HepG2 (cell line): ENCODE measurements around the gene CHCHD6. TPM values are rescaled to one million over a fixed set of nuclear protein-coding genes. Genes with fewer than 3 reads are reported as not detected.

Experiments used
- ATAC-seq: fragments of 200-7000 bp; cut with Tn5 transposase; 3 replicates; pipeline ENCODE4 v1.9.1; 2020; ENCODE audit warnings: mild to moderate bottlenecking, moderate library complexity
- BruUV-seq: library from RNA; stranded (reverse); fragments of 400-500 nt; replicated peaks from 2 replicates; lab custom pipeline; 2021; lab: Mats Ljungman, UMichigan
- CTCF ChIA-PET: fragments of 300-600 bp; formaldehyde crosslinking; extraction: SDS; loops from one replicate; lab custom pipeline; 2021; ENCODE audit warnings: low total read pairs, inconsistent platforms, low intra/inter-chr PET ratio; lab: Yijun Ruan, JAX
- POLR2A ChIA-PET: fragments of 350-600 bp; sonication (Branson Sonifier 250); formaldehyde crosslinking; loops from one replicate; lab custom pipeline; 2020; ENCODE audit warnings: antibody characterized with exemption, inconsistent platforms; lab: Yijun Ruan, JAX
- DNase-seq: peaks from one replicate; pipeline ENCODE4 v3.0.0-alpha.2; 2015; ENCODE audit warnings: low spot score
- FAIRE-seq: peaks from 3 replicates; lab custom pipeline; 2011; peaks lifted over from hg19 to GRCh38; lab: Jason Lieb, UNC
- H2AFZ ChIP-seq: one replicate; pipeline ENCODE4 v1.6.1; 2011; ENCODE audit warnings: low read length, inconsistent platforms
- H3K27ac ChIP-seq: fragments of 300-600 bp; 3 replicates; pipeline ENCODE4 v1.8.0; 2011; ENCODE audit warnings: mixed run types, mild to moderate bottlenecking, mixed read lengths, low read length, inconsistent platforms; ENCODE audit not compliant: insufficient read depth; ENCODE audit errors: extremely low read length
- H3K27me3 ChIP-seq, 2 experiments: fragments of 200-600 bp in 1 of 2; 2 replicates in 1 of 2; 3 replicates in 1 of 2; pipeline versions ENCODE4 v1.6.0 to v1.8.0; 2011; ENCODE audit warnings: low read length in 2 of 2, mild to moderate bottlenecking in 2 of 2, moderate library complexity in 2 of 2, inconsistent platforms in 1 of 2; ENCODE audit not compliant: insufficient read depth in 2 of 2, control insufficient read depth in 1 of 2
- H3K36me3 ChIP-seq, 2 experiments: fragments of 200-600 bp in 1 of 2; replicated peaks in 1 of 2; 2 replicates in 1 of 2; 3 replicates in 1 of 2; pipeline versions ENCODE4 v1.5.1 to v1.8.0; 2011; ENCODE audit warnings: low read length in 2 of 2, inconsistent platforms in 1 of 2; ENCODE audit not compliant: insufficient read depth in 2 of 2, control insufficient read depth in 1 of 2
- H3K4me1 ChIP-seq: 2 replicates; pipeline ENCODE4 v1.5.1; 2012; ENCODE audit warnings: low read length, inconsistent platforms; ENCODE audit not compliant: insufficient read depth
- H3K4me2 ChIP-seq: 2 replicates; pipeline ENCODE4 v1.6.0; 2011; ENCODE audit warnings: low read depth, low read length, inconsistent platforms
- H3K4me3 ChIP-seq, 3 experiments: fragments of 200-600 bp in 1 of 3; sonication (generic), shearing (Covaris generic) in 1 of 3; replicated peaks in 1 of 3; 2 replicates each; pipeline ENCODE4 v1.5.1; 2011 to 2016; ENCODE audit warnings: low read length in 3 of 3, inconsistent platforms in 2 of 3, low read depth in 2 of 3, mild to moderate bottlenecking in 2 of 3, control low read depth in 1 of 3, mixed read lengths in 1 of 3; ENCODE audit not compliant: insufficient read depth in 1 of 3
- H3K79me2 ChIP-seq: one replicate; pipeline ENCODE4 v1.6.1; 2011; ENCODE audit warnings: low read length, inconsistent platforms; ENCODE audit not compliant: insufficient read depth
- H3K9ac ChIP-seq: 2 replicates; pipeline ENCODE4 v1.6.0; 2011; ENCODE audit warnings: mild to moderate bottlenecking, low read depth, low read length, inconsistent platforms; ENCODE audit not compliant: insufficient read depth
- H3K9me3 ChIP-seq: 2 replicates; pipeline ENCODE4 v1.5.1; 2012; ENCODE audit warnings: mild to moderate bottlenecking, low read length
- H4K20me1 ChIP-seq: 2 replicates; pipeline ENCODE4 v1.6.0; 2011; ENCODE audit warnings: inconsistent platforms, mild to moderate bottlenecking, low read length, moderate library complexity; ENCODE audit not compliant: insufficient read depth
- ATM ChIP-seq: fragments of 450-650 bp; IDR thresholded peaks from 2 replicates; pipeline ENCODE4 v1.7.1; 2017; ENCODE audit warnings: mild to moderate bottlenecking, borderline replicate concordance
- NFE2L2 ChIP-seq: fragments of 150-350 bp; IDR thresholded peaks from 2 replicates; pipeline ENCODE4 v1.6.1; 2014; ENCODE audit warnings: low read length
- PHF8 ChIP-seq: sonication (generic); formaldehyde crosslinking; IDR thresholded peaks from 2 replicates; pipeline ENCODE4 v1.5.0; 2020; ENCODE audit warnings: missing genetic modification reagents
- RNF2 ChIP-seq: fragments of 450-650 bp; conservative IDR thresholded peaks from 2 replicates; pipeline ENCODE4 v1.6.1; 2016; ENCODE audit warnings: low read depth
- SOX13 ChIP-seq, 3 experiments: fragments of 450-650 bp in 1 of 3; sonication (generic) in 1 of 3; formaldehyde crosslinking in 1 of 3; IDR thresholded peaks in 2 of 3; conservative IDR thresholded peaks in 1 of 3; 2 replicates each; pipeline versions ENCODE4 v1.5.0 to v1.6.1; 2016 to 2020; ENCODE audit warnings: antibody characterized with exemption in 1 of 3, mild to moderate bottlenecking in 1 of 3, missing compliant biosample characterization in 1 of 3, missing genetic modification reagents in 1 of 3, moderate library complexity in 1 of 3
- TSC22D2 ChIP-seq: sonication (generic); formaldehyde crosslinking; IDR thresholded peaks from 2 replicates; pipeline ENCODE4 v1.5.1; 2020; ENCODE audit warnings: missing genetic modification reagents, mild to moderate bottlenecking, borderline replicate concordance
- WGBS: methylation state at CpG from one replicate; pipeline ENCODE4 v1.1.6; 2017; ENCODE audit warnings: low lambda C conversion rate; 5-methylcytosine and 5-hydroxymethylcytosine counted together
- in situ Hi-C: cut with HindIII; loops from 2 replicates; pipeline ENCODE4 v1.10.0; 2017; ENCODE audit warnings: low pct_unique_long_range_greater_than_20kb; ENCODE audit not compliant: extremely low pct_ligation_motif_present
- intact Hi-C: fragments of 100-400 bp; cut with micrococcal nuclease; formaldehyde crosslinking; loops from one replicate; pipeline ENCODE4 v1.10.0; 2022; ENCODE audit not compliant: unreplicated experiment
- polyA plus RNA-seq, 8 experiments: library from polyadenylated mRNA; depleted of rRNA in 3 of 8; stranded (reverse) in 7 of 8; unstranded in 1 of 8; fragments of >200 nt; fragmentation: Illumina TruSeq in 4 of 8; extraction: Trizol in 4 of 8; gene quantifications; 2 replicates each; pipeline versions ENCODE4 v1.2.1 to v1.2.3, GENCODE V29; 2011 to 2016; ENCODE audit warnings: low read depth in 4 of 8, missing spikeins in 1 of 8, mixed read lengths in 1 of 8; ENCODE audit not compliant: insufficient read depth in 1 of 8
- total RNA-seq, 5 experiments: library from RNA; depleted of rRNA; stranded (reverse); fragments of >200 nt; fragmentation: Illumina TruSeq; extraction: Trizol; gene quantifications; 2 replicates each; pipeline ENCODE4 v1.2.3, GENCODE V29; 2016; ENCODE audit warnings: low read depth in 1 of 5
- TF ChIP-seq, protein P1 (sequence below): sonication (generic); formaldehyde crosslinking; IDR thresholded peaks from 2 replicates; pipeline ENCODE4 v1.8.0; 2022; ENCODE audit warnings: mild to moderate bottlenecking, missing genetic modification reagents, moderate library complexity
- TF ChIP-seq, protein P2 (sequence below): sonication (generic); formaldehyde crosslinking; IDR thresholded peaks from 2 replicates; pipeline ENCODE4 v1.9.0; 2021; ENCODE audit warnings: missing genetic modification reagents, mild to moderate bottlenecking, borderline replicate concordance
- TF ChIP-seq, protein P3 (sequence below): sonication (generic); formaldehyde crosslinking; conservative IDR thresholded peaks from 2 replicates; pipeline ENCODE4 v1.4.0; 2020; ENCODE audit warnings: missing genetic modification reagents

The CHCHD6 gene
- total and polyA plus RNA-seq, 2 of the 13 experiments (the other 11 are each of a cell fraction or from before 2014, with no cell fraction given) = 20.3 to 20.8 TPM

DNA sequence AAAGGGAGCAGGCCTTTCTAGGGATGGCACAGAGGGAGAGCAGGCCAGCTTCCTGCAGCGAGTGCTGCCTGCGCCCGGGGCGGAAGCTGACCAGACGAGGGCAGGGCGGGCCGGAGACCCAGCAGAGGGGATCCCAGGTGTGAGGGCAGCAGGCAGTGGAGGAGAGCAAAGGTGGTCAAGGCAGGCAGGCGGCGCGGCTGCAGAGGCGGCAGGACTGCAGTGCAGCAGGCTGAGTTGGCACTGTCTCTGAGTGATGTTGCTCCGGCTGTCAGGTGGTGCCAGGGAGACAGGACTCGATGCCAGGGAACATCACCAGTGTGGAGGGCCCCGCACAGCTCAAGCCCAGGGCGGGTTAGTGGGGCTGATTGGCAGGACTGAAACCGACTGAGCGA lies 256.6 kb downstream of the CHCHD6 start:
- no peak overlapping the region for H3K27ac ChIP-seq
- no peak overlapping the region for H2AFZ ChIP-seq
- CTCF ChIA-PET = interaction anchor here (0.7 kb wide), 1 partner anchor 208 kb away, joined by 3 read pairs; no protein-coding TSS in a partner anchor
- no peak overlapping the region for H3K4me3 ChIP-seq
- no peak for FAIRE-seq
- no peak for TF ChIP-seq TSC22D2 (CRISPR knock-in tag)
- TF ChIP-seq PHF8 (CRISPR knock-in tag) = no peak
- TF ChIP-seq NFE2L2 = no peak
- TF ChIP-seq, protein P1, sequence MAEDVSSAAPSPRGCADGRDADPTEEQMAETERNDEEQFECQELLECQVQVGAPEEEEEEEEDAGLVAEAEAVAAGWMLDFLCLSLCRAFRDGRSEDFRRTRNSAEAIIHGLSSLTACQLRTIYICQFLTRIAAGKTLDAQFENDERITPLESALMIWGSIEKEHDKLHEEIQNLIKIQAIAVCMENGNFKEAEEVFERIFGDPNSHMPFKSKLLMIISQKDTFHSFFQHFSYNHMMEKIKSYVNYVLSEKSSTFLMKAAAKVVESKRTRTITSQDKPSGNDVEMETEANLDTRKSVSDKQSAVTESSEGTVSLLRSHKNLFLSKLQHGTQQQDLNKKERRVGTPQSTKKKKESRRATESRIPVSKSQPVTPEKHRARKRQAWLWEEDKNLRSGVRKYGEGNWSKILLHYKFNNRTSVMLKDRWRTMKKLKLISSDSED (CRISPR knock-in tag) = no peak
- TF ChIP-seq, all 625 proteins: peak for 0
- Histone ChIP-seq H3K27me3 (no peaks in the 10 kb centered on the region), H3K4me1 (peaks cover 30% of the 10 kb centered on the region), H3K36me3 (0 out of 5 replicates have a peak, but pooled peaks cover 0 to 2% of the 10 kb centered on the region in 2 experiments), H3K9ac (no peak overlapping the region), H3K4me2 (no peak overlapping the region), H3K9me3 (no peaks in the 10 kb centered on the region), H3K79me2 (no peaks in the 10 kb centered on the region), H4K20me1 (no peaks in the 10 kb centered on the region)
- ATAC-seq (no peak), DNase-seq (no peak)
- no TSS peak for BruUV-seq
- POLR2A ChIA-PET = no interaction called here
- WGBS = 99% methylated on average over 13 of the region's 17 CpGs
- in situ Hi-C loops = loop anchor here (5.0 kb wide), 1 partner anchor 208 kb away; no protein-coding TSS in a partner anchor
- intact Hi-C loops = loop anchor here (1.0 kb wide), 1 partner anchor 208 kb away; no protein-coding TSS in a partner anchor

DNA sequence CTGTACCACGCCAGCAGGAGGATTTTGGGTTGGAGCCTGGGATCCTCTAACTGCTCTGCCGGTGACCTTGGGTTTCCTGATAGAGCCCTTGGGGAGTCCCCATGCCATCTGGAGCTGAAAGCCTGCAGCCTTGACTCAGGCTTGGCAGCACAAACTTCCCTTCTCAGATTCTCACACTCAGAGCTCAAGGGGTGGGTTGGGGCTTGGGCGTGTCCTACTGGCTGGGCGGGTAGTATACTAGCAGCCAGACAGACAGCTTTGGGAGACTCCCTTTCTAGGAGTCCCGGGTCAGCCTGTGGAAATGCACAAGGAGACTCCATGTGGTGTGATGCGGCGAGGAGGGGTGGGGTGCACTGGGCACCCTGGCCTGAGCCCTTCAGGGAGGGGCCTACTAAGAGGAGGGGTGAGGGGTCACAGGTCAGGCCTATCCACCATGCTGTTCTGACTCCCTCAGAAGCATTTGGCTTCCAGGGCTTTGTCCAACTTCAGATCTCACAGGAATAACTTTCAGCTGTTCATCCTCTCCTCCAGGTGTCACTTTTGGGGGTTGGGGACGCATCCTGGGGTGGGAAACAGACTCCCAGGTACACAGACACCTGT lies 257.3 kb downstream of the CHCHD6 start:
- no peak overlapping the region for H3K27ac ChIP-seq
- 0 out of 5 replicates have a peak, but pooled peaks cover 0 to 2% of the 10 kb centered on the region in 2 experiments for H3K36me3 ChIP-seq
- no peaks in the 10 kb centered on the region for H3K79me2 ChIP-seq
- TF ChIP-seq, protein P2, sequence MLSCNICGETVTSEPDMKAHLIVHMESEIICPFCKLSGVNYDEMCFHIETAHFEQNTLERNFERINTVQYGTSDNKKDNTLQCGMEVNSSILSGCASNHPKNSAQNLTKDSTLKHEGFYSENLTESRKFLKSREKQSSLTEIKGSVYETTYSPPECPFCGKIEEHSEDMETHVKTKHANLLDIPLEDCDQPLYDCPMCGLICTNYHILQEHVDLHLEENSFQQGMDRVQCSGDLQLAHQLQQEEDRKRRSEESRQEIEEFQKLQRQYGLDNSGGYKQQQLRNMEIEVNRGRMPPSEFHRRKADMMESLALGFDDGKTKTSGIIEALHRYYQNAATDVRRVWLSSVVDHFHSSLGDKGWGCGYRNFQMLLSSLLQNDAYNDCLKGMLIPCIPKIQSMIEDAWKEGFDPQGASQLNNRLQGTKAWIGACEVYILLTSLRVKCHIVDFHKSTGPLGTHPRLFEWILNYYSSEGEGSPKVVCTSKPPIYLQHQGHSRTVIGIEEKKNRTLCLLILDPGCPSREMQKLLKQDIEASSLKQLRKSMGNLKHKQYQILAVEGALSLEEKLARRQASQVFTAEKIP (CRISPR knock-in tag) = no peak
- TF ChIP-seq SOX13 (IDR thresholded peaks at IDR 0.05) = no peak
- no peak for TF ChIP-seq SOX13 (CRISPR knock-in tag; conservative IDR thresholded peaks at IDR 0.05 in 1 of 2, IDR thresholded peaks at IDR 0.05 in 1 of 2)
- TF ChIP-seq, protein P3, sequence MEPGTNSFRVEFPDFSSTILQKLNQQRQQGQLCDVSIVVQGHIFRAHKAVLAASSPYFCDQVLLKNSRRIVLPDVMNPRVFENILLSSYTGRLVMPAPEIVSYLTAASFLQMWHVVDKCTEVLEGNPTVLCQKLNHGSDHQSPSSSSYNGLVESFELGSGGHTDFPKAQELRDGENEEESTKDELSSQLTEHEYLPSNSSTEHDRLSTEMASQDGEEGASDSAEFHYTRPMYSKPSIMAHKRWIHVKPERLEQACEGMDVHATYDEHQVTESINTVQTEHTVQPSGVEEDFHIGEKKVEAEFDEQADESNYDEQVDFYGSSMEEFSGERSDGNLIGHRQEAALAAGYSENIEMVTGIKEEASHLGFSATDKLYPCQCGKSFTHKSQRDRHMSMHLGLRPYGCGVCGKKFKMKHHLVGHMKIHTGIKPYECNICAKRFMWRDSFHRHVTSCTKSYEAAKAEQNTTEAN (CRISPR knock-in tag) = no peak
- no peak for TF ChIP-seq RNF2
- TF ChIP-seq ATM = no peak
- no peak overlapping the region for H2AFZ ChIP-seq
- ChIA-PET POLR2A (no interaction called here), CTCF (no interaction called here)
- in situ Hi-C loops = loop anchor here (5.0 kb wide), 1 partner anchor 209 kb away; no protein-coding TSS in a partner anchor
- H3K9me3 ChIP-seq = no peaks in the 10 kb centered on the region
- no peak overlapping the region for H3K9ac ChIP-seq
- no TSS peak for BruUV-seq
- DNase-seq (no peak), FAIRE-seq (no peak), ATAC-seq (no peak)
- H3K27me3 ChIP-seq = no peaks in the 10 kb centered on the region
- no peaks in the 10 kb centered on the region for H4K20me1 ChIP-seq
- no peak overlapping the region for H3K4me2 ChIP-seq
- no peak overlapping the region for H3K4me3 ChIP-seq
- H3K4me1 ChIP-seq = peaks cover 30% of the 10 kb centered on the region
- 96% methylated on average over 4 of the region's 8 CpGs for WGBS
- intact Hi-C loops = no loop called here
